Hematopoietic multipotent progenitor cell treated with erythropoietin and hydrocortisone succinate and interleukin-3 and kit ligand, for 15 days (in vitro differentiated cells): ENCODE results near the gene NPHP4.
"Not testable (repeated sequence)": the region's sequence is repeated elsewhere in the genome, so short reads cannot be mapped to it uniquely, and the experiment has no call there.

Experiments
- DNase-seq: peaks from one replicate; pipeline ENCODE4 v3.0.0-alpha.2; 2015; ENCODE audit warnings: low spot score

NPHP4 gene

DNA sequence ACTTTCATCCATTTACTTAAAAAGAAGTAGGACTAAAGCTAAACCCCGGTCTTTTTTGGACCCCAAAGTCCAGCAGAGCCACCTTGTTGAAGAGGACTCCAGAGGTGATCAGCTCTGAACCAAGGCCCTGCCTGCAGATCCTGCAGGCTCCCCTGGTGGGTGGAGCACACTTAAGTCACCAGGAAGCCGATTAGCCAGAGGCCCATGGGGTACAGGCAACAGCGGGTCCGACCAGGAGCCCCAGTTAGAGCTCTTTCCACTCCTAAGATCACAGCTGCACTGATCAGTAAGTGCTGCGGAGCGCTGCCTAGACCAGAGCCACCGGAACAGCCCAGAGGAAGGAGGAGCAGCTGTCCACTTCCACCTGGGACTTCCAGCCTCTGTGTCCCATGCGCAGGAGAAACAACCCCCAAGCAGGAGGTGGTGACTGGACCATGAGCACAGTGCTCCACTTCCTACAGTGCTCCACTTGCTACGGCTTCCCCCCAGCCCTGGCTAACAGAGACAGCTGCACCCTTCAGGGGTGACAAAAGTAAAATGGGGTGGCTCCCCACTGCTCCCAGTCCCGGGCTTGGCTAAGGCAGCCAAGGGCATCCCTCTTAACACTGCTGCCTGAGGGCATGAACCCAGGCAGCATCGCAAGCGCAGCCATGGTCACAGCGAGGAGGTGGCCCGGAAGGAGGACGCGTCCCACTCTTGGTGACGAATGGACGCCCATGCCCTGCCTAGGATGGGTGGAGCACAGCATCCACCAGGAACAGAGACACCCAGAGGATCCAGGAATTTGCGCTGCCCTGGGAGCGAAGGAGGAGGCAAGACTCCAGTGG is 58.0 kb downstream of the NPHP4 start:
- DNase-seq = no peak

DNA sequence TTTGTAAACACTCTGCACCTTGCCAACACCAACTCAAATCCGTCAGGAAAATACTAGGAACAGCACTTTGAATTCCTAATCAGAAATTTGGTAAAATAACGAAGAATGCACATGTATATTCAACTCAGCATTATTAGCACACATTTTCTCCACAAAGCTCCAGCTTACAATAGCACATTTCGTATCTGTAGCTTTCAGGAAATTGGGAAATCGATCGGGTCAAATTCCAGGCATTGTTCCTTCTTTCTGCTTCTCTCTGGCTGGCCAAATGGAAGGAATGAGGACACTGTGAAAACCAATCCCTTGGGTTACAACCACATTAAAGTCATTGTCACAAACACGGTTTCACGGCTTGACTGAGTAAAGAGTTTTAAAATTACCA is 58.6 kb downstream of the NPHP4 start:
- DNase-seq = no peak

DNA sequence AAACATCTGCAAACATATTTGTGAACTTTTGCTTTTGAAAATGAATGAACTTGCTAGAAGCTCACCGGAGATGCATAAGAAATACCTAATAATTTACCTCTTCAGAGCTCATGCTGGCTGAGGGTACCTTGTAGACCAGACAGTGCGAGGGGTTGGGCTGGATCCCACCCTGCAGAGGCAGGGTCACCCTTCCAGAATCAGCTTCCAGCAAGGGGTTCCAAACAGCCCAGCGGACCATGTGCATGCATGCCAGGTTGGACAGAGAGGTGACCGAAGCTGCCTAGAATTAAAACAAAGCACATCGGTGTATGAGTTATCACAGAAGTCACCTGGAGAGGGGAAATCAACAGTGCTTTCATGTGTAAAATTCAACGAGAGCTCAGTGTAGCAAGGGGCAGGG is 59.2 kb downstream of the NPHP4 start:
- no peak for DNase-seq

DNA sequence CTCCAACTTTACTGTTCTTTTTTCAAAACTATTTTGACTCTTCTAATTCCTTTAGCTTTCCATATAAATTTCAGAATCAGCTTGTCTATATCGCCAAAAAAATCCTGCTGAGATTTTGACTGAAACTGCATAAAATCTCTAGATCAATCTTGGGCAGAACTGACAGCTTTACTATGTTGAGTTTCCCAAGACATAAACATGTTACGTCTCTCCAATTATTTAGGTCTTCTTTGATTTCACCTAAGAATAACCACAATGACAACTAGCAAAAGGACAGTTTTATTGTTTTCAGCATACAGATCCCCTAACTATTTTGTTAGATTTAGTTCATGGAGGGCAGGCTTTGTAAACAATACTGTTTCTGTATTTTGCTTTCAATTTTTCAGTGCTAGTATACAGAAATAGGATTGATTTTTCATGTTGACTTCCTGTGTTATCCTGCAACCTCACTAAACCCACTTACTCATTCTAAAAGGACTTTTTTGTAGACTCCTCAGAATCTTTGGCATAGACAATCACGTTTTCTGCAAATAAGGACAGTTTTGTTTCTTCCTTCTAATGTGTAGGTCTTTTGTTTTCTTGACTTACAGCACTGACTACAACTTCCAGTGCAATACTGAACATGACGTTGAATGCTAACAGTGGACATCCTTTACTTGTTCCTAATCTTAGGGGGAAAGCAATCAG is 63.4 kb downstream of the NPHP4 start:
- no peak for DNase-seq

DNA sequence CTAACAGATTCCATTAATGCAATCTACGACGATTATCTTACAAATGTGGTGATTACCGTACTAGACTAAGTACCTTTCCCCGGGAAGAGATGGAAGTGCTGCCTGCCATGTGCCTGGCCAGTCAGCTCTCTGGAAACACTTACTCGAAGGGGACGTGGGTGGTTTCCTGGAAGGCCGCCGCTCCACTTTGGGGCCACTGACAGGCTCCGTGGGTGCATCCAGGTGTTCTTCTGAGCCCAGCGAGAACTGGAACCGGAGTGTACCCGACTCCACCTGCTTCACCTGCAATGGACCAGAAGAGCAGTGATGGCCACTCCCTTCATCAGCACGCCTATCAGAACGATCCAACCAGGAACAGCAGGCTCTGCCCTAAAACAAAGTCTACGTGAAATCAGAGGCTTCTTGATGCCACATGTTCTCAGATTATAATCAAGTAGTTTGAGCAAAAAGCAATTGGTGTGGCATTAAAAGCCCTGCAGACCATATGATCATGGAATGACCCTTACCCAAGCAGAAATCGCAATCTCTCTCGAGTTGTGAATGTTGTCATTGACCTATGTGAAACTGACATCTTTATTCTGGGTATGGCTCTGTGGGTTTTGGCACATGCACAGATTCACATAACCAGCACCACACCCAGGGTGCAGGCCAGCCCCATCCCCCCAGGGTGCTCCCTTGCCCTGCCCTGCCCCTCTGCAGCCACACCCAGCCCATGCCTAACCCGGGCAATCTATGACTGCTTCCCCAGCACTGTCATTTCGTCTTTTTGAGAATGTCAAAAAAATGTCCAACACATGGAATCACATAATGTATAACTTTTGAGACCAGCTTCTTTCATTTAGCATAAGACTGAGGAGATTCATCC is 64.5 kb downstream of the NPHP4 start:
- DNase-seq = no peak

DNA sequence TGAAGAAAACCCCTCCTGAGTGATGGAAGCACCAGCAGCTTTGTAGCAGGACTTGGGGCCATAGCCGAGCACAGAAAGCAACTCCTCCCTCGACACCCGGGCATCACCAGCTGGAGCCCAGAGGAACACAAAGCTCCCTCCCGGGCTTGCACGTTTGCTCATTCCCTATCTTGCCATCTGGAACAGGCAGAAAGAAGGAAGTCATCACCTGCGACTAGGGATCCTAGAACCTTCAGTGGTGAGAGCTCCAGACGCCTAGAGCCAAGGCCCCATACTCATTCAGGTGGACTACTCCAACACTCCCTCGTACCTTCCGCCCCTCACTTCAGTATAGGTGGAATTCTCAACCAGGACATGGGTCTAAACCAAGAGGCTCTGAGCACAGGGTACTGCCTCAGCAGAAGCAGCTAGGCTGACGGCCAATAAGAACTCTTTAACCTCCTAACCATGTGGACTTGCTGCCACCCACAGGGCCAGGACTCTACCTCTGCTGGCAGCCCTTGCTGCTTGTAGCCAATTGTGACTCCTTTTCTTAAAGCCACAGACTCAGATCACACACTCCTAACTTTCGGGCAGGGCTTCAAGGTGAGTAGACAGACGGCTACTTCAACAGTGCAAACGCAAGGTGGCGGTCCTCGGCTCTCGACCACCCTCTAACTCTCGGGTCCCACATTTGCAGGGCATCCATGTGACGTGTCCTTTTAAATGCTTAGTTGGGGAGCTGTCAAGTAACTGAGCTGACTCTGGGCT is 65.4 kb downstream of the NPHP4 start:
- DNase-seq = no peak

DNA sequence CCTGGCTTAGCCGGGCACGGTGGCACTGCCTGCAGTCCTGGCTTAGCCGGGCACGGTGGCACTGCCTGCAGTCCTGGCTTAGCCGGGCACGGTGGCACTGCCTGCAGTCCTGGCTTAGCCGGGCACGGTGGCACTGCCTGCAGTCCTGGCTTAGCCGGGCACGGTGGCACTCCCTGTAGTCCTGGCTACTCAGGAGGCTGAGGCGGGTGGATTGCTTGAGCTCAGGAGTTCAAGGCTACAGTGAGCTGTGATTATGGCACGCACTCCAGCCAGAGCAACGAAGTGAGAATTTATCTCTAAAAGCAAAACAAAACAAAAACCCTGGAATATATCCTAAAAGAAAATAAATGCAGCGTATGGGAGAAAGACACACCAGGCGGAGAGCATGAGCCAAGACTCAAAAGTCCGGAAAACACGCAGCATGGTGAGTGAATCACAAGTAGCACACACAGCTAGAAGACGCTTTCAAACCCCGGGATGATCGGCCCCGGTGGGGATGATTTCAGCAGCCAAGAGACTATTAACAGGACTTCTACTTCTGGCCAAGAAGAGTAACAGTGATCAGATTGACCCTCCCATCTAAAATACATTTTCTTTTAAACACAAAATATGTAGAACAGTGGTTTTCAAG is 69.4 kb downstream of the NPHP4 start:
- DNase-seq = not testable (repeated sequence)

DNA sequence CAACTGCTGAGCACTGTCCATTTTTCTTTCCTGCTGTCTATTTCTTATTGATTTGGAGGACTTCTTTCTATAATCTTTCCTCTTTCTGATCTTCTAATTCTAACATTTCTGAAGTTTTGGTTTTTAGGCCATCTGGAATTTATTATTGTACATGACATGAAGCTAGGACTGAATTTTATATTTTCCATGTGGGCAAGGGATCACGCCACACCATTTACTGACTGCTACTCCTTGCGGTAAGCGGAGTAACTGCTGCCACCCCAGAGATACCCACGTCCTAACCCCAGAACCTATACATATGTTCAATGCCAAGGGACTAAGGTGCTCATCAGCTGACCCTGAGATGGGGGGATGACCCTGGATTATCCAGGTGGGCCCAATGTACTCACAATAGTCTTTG is 70.6 kb downstream of the NPHP4 start:
- no peak for DNase-seq

DNA sequence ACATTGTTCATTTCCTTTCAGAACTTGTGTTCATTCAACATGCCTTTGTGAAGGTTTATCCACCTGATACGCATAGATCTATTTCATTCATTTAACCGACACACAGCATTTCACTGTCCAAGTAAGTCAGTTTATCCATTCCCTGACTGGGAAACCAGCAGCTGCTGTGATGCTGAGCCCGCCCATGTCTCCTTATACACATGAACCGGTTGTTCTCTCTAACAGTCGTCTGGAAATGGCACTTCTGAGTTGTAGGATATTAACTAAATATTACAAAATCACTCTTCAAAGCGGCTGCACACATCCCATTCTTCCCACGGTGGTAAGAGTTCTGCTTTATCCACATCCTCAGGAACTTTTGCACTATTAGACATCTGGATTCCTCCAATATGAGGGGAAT is 71.1 kb downstream of the NPHP4 start:
- no peak for DNase-seq

DNA sequence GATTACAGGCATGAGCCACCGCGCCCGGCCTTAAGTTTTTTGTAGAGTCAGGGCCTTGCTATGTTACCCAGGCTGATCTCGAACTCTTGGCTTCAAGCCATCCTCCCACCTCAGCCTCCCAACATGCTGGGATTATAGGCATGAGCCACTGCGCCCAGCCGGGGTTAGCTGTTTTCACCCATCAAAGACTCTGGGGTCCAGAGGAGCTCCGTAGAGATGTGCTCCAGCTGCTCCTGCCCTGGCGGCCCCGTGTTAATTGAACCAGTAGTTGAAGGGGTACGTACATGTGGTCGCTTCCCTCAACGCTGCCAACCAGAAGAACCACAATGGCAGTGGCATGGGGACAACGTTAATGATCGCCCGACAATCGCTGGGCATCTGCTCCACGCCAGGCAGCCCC is 72.0 kb downstream of the NPHP4 start:
- no peak for DNase-seq

DNA sequence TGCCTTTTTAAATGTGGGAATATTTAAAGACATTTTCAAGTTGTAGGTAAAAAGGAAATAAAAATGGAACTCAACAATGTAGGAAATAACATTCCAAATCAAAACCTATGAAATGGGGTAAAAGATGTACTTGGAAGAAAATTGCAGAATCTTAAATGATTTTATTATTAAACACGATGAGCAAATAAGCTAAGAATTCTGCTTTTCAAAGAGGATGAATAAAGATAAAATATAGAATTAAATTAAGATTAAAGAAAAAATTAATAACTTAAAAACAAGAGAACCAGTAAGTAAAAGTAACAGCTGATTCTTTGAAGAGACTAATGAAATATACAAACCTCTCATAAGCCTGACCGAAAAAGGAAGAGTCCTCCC is 74.0 kb downstream of the NPHP4 start:
- no peak for DNase-seq

DNA sequence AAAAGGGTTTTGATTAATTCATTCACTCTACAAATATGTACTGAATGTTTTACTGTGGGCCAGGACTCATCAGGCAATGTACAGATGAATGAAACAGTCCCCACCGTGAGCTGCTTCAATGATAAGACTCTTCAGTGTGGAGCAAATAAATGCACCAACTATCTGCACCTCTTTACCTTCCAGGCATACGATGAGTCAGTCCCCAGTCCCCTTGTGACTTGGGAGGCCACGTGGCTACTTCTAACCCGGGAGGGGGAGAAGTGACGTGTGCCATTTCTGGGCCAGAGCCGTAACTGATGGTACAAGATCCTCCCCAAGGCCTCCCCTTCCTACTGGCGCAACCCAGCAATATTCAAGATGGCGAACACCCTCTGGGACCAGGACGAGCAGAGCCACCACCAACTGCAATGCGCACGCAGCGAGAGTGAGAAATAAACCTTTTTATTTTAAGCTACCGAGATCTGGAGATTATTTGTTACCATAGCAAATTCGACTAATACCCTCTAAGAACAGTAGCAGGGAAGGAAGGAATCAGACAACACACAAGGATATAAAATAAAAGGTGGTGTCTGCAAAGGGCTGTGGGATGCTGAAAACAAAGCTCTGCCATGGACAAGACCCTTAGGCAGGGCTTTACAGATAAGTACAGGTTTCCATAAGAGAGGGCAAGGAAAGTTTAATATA is 74.5 kb downstream of the NPHP4 start:
- DNase-seq = no peak

DNA sequence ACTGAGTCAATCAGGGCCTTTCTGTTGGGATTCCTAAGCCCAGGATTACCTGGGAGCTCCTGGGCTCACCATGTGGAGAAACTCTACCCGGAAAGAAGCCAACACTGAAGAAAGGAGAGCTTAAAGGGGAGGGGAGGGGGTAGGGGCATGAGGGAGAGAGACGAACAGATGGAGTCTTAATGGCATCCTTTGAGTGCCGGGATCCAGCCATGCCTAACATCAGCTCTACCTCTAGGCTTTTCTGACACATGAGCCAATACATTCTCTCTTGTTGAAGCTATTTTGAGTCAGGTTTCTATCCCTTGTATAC is 75.0 kb downstream of the NPHP4 start:
- DNase-seq = no peak

DNA sequence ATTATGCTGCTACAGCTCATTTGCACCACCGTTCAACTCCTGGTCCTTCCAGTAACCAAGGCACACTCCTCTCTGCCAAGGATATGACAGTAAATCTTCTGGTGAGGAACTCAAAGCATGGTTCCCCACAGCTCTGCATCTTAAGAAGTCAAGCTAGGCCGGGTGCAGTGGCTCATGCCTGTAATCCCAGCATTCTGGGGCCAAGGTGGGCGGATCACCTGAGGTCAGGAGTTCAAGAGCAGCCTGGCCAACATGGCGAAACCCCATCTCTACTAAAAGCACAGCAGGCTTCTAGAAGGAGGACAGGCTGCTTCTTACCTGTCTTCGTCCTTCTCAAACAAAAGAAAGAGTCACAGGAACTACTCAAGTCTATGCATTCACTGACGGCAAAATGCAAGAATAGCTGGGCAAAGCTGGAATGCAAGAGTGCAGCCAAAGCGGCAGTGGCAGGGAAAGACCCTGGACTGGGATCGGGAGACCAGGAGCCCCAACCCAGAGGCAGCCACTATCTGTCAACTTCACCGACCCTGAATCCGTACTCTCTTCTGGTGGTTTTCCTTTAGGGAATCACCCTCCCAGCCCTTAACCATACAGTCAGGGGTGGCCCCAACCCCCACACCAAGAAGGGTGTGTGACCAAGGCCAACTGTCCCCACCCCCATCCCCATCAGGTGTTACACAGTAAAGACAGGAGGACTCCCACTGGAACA is 75.5 kb downstream of the NPHP4 start:
- no peak for DNase-seq

DNA sequence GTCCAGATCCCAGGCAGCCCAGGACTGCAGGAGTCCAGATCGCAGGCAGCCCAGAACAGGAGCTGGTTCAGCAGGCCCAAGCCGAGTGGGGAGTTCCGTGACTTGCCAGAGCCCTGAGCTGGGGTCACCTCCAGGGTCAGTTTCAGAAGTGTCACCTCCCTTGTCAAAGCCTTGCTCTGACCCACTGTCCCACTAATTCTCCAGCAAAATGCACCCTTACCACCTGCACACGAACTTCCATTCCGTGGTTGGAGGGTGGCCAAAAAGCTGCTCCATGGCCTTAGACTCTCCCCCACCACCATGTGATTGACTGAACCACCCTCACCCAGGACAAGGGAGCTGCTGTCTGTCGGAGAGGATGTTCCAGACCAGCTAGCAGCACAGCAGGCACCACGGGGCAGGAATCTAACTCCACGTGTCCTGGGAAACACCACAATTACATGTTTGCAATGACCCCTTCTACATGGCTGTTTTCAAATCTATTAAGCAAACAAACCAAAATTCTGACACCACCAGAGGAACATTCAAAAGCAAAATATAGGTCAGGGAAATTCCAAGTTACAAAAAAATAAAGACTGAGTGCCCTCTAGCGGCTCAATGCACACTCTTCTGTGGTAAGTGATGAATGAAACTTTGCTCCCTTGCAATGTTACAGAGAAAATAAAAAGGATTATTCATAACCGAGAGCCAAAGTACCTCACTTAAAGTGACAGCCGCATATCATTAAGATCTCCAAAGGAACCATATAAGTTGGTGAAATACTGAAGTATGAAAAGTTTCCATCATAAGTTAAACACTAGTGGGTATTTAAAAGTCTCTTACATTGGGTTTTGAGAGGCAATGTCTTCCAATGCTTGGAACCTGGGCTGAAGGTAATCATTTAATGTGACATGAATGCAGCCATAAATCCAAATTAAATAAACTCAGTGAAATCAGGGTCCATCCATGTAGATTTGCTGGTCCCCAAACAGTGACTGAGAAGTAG is 76.3 kb downstream of the NPHP4 start:
- peak; percentile 19 for DNase-seq

DNA sequence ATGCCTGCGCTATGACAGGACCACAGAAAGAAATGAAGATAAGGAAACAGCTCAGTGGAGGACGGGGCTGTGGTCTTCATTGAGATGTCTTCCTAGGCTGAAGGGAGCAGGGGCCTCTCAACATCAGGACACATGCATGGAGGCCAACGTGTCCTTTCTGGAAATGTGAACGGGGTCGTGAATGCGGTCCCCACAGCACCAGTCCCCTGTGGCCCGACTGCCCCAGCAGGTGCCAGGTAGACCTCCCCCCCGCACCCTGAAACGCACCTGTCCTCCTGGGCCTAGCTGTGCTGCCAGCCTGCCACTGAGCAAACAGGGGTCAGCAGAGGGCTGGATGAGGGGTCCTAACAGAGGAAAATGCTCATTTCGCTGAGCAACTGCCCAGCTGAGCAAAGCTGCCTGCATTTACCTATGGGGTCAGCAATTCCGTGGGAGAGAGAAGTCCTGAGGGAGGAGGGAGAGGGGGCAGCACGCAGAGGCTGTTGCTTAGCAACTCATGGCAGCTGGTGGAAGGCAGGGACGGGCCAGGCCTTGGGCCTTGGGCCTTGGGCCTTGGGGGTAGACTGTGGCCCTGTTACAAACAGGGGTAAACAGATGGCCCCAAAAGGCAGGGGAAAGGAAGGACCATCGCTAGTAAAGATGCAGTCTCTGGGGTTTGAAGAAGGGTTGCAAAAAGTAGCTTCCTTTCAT is 77.4 kb downstream of the NPHP4 start:
- DNase-seq = no peak

DNA sequence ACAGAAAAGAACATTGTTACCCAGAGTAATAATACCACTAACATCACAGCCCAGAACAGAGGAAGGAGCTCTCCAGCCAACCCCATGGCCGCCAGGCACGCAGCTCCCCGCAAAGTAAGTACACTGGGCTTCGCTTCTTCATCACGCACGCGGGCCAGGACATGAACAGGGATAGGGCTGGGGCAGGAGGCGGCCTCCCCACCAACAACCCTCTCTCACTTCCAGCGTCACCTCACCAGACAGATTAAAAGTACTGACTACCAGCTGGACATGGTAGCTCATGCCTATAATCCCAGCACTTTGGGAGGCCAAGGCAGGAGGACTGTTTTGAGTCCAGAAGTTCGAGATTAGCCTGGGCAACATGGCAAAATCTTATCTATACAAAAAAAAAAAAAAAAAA is 78.3 kb downstream of the NPHP4 start:
- no peak for DNase-seq

DNA sequence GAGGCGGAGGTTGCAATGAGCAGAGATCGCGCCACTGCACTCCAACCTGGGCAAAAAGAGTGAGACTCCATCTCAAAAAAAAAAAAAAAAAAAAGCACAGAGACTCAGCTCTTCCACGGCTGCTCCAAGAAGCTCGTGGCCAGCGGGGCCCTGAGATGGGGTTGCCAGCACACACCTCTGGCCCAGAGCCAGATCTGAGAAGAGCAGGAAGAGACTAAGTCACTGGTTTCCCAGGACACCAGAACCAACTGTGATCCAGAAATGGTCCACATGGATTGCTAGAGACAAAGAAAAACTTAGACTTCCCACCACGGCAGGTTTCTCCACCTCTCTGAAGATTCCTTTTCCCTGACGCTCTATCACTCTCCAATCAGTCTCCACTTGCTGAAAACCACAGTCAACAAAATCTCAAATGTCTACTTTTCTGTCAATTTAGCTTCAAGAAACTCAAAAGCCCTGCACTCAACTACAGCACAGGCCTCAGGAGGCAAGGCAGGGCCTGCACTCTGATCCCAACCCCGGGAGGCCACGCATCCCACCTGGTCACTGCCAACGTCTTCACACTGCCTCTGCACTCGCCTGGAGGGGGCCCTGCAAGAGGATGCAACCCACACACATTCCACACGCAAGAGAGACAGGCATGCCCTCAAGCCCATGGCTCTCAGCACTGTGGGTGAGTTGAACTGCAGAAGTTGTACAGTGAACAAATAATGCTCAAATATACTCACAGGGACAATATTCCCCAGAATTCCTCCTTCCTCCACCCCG is 79.0 kb downstream of the NPHP4 start:
- DNase-seq = no peak
